HEK293 (cell line): Measurements from ENCODE around the gene EFCAB8.

Experiments used
- CTCF ChIA-PET: fragments of 350-600 bp; formaldehyde crosslinking; extraction: SDS; loops from one replicate; lab custom pipeline; 2021; ENCODE audit warnings: antibody characterized with exemption; lab: Yijun Ruan, JAX
- POLR2A ChIA-PET: fragments of 300-600 bp; formaldehyde crosslinking; extraction: SDS; loops from one replicate; lab custom pipeline; 2020; ENCODE audit warnings: antibody characterized with exemption, inconsistent platforms; lab: Yijun Ruan, JAX
- H3K27ac ChIP-seq: fragments of 200-500 bp; sonication (Bioruptor generic); 2 replicates; pipeline ENCODE4 v1.5.1; 2014; ENCODE audit warnings: low read depth, low read length, control low read depth, inconsistent platforms; ENCODE audit errors: extremely low read depth
- H3K36me3 ChIP-seq, 2 experiments: fragments of 200-500 bp in 1 of 2; sonication (Bioruptor generic) in 1 of 2; 1 replicate in 1 of 2; 2 replicates in 1 of 2; pipeline ENCODE4 v1.5.1; 2014 to 2017; ENCODE audit warnings: inconsistent platforms in 2 of 2, low read length in 2 of 2; ENCODE audit not compliant: control insufficient read depth in 2 of 2, insufficient read depth in 1 of 2
- H3K4me1 ChIP-seq: fragments of 200-500 bp; sonication (Bioruptor generic); 2 replicates; pipeline ENCODE4 v1.5.1; 2014; ENCODE audit warnings: mild to moderate bottlenecking, low read length, inconsistent platforms; ENCODE audit not compliant: control insufficient read depth, insufficient read depth
- H3K4me3 ChIP-seq: 2 replicates; pipeline ENCODE4 v1.5.1; 2011; ENCODE audit warnings: low read depth, mild to moderate bottlenecking, control low read depth, low read length, moderate library complexity
- H3K9me3 ChIP-seq: fragments of 200-500 bp; sonication (Bioruptor generic); 2 replicates; pipeline ENCODE4 v1.5.1; 2014; ENCODE audit warnings: low read depth, low read length, inconsistent platforms; ENCODE audit not compliant: control insufficient read depth, insufficient read depth
- ATF2 ChIP-seq: fragments of 450-650 bp; formaldehyde crosslinking; IDR thresholded peaks from 2 replicates; pipeline ENCODE4 v1.5.1; 2016; ENCODE audit warnings: missing biosample characterization, missing genetic modification characterization, low read depth
- BCL6B ChIP-seq: fragments of 450-650 bp; formaldehyde crosslinking; IDR thresholded peaks from 2 replicates; pipeline ENCODE4 v1.5.1; 2017; ENCODE audit warnings: missing biosample characterization, missing genetic modification characterization
- KLF10 ChIP-seq: fragments of 450-650 bp; IDR thresholded peaks from 2 replicates; pipeline ENCODE4 v1.5.1; 2018; ENCODE audit warnings: missing biosample characterization, mild to moderate bottlenecking, missing genetic modification characterization
- KLF16 ChIP-seq: fragments of 450-650 bp; formaldehyde crosslinking; IDR thresholded peaks from 2 replicates; pipeline ENCODE4 v1.5.1; 2017; ENCODE audit warnings: missing biosample characterization, missing genetic modification characterization
- OVOL3 ChIP-seq: fragments of 450-650 bp; formaldehyde crosslinking; IDR thresholded peaks from 2 replicates; pipeline ENCODE4 v1.5.1; 2016; ENCODE audit warnings: missing biosample characterization, missing genetic modification characterization
- PRDM4 ChIP-seq: fragments of 450-650 bp; formaldehyde crosslinking; IDR thresholded peaks from 2 replicates; pipeline ENCODE4 v1.5.1; 2017; ENCODE audit warnings: missing biosample characterization, missing genetic modification characterization
- REPIN1 ChIP-seq: fragments of 450-650 bp; formaldehyde crosslinking; IDR thresholded peaks from 2 replicates; pipeline ENCODE4 v1.5.1; 2017; ENCODE audit warnings: missing biosample characterization, missing genetic modification characterization, low read depth
- SETDB1 ChIP-seq: IDR thresholded peaks from one replicate; pipeline ENCODE4 v1.6.1; 2017; ENCODE audit warnings: mild to moderate bottlenecking, low read length, moderate library complexity, mixed read lengths; ENCODE audit not compliant: insufficient read length
- SP3 ChIP-seq: fragments of 450-650 bp; formaldehyde crosslinking; IDR thresholded peaks from 2 replicates; pipeline ENCODE4 v1.5.1; 2016; ENCODE audit warnings: missing biosample characterization, missing genetic modification characterization
- TRIM28 ChIP-seq: IDR thresholded peaks from 2 replicates; pipeline ENCODE4 v1.6.1; 2011; ENCODE audit warnings: low read length, control low read depth, borderline replicate concordance
- ZBTB1 ChIP-seq: fragments of 450-650 bp; formaldehyde crosslinking; IDR thresholded peaks from 2 replicates; pipeline ENCODE4 v1.5.1; 2016; ENCODE audit warnings: missing biosample characterization, missing genetic modification characterization
- ZNF140 ChIP-seq: fragments of 450-650 bp; formaldehyde crosslinking; IDR thresholded peaks from 2 replicates; pipeline ENCODE4 v1.5.1; 2016; ENCODE audit warnings: missing biosample characterization, missing genetic modification characterization
- ZNF174 ChIP-seq: fragments of 450-650 bp; formaldehyde crosslinking; IDR thresholded peaks from 2 replicates; pipeline ENCODE4 v1.5.0; 2017; ENCODE audit warnings: missing biosample characterization, mild to moderate bottlenecking, missing genetic modification characterization
- ZNF302 ChIP-seq: fragments of 450-650 bp; formaldehyde crosslinking; IDR thresholded peaks from 2 replicates; pipeline ENCODE4 v1.5.1; 2016; ENCODE audit warnings: missing biosample characterization, missing genetic modification characterization, low read depth
- ZNF391 ChIP-seq: fragments of 450-650 bp; formaldehyde crosslinking; IDR thresholded peaks from 2 replicates; pipeline ENCODE4 v1.5.1; 2016; ENCODE audit warnings: low read depth, missing biosample characterization, missing genetic modification characterization, borderline replicate concordance
- ZNF513 ChIP-seq: fragments of 450-650 bp; IDR thresholded peaks from 2 replicates; pipeline ENCODE4 v1.5.1; 2018; ENCODE audit warnings: missing biosample characterization, missing genetic modification characterization
- ZNF514 ChIP-seq: fragments of 450-650 bp; formaldehyde crosslinking; IDR thresholded peaks from 2 replicates; pipeline ENCODE4 v1.5.1; 2016; ENCODE audit warnings: missing biosample characterization, missing genetic modification characterization
- ZNF560 ChIP-seq: fragments of 450-650 bp; formaldehyde crosslinking; IDR thresholded peaks from 2 replicates; pipeline ENCODE4 v1.5.1; 2017; ENCODE audit warnings: missing biosample characterization, missing genetic modification characterization, borderline replicate concordance
- ZNF596 ChIP-seq: fragments of 450-650 bp; IDR thresholded peaks from 2 replicates; pipeline ENCODE4 v1.5.0; 2018; ENCODE audit warnings: missing biosample characterization, mild to moderate bottlenecking, missing genetic modification characterization, moderate library complexity
- ZNF623 ChIP-seq: fragments of 450-650 bp; formaldehyde crosslinking; IDR thresholded peaks from 2 replicates; pipeline ENCODE4 v1.5.1; 2016; ENCODE audit warnings: missing biosample characterization, missing genetic modification characterization
- ZNF624 ChIP-seq: fragments of 450-650 bp; formaldehyde crosslinking; IDR thresholded peaks from 2 replicates; pipeline ENCODE4 v1.5.1; 2017; ENCODE audit warnings: missing biosample characterization, missing genetic modification characterization
- ZNF626 ChIP-seq: fragments of 450-650 bp; sonication (Bioruptor Pico); formaldehyde crosslinking; IDR thresholded peaks from 2 replicates; pipeline ENCODE4 v1.5.1; 2018; ENCODE audit warnings: missing biosample characterization, missing genetic modification characterization, inconsistent platforms
- ZNF658 ChIP-seq: fragments of 450-650 bp; formaldehyde crosslinking; IDR thresholded peaks from 2 replicates; pipeline ENCODE4; 2016; ENCODE audit warnings: missing biosample characterization, missing genetic modification characterization
- ZNF791 ChIP-seq: fragments of 450-650 bp; formaldehyde crosslinking; IDR thresholded peaks from 2 replicates; pipeline ENCODE4 v1.5.1; 2016; ENCODE audit warnings: missing biosample characterization, missing genetic modification characterization
- ZNF830 ChIP-seq: fragments of 450-650 bp; IDR thresholded peaks from 2 replicates; pipeline ENCODE4 v1.5.0; 2018; ENCODE audit warnings: missing biosample characterization, missing genetic modification characterization, low read depth, mild to moderate bottlenecking, moderate library complexity
- ZSCAN16 ChIP-seq: fragments of 450-650 bp; formaldehyde crosslinking; IDR thresholded peaks from 2 replicates; pipeline ENCODE4 v1.5.1; 2016; ENCODE audit warnings: missing biosample characterization, missing genetic modification characterization

Gene EFCAB8

GRCh38 chr20:32993496-32994050 is 134.8 kb downstream of the EFCAB8 start:
- Histone ChIP-seq H3K36me3 (no peaks in the 10 kb centered on the region), H3K27ac (no peak overlapping the region), H3K4me1 (no peaks in the 10 kb centered on the region), H3K9me3 (no peaks in the 10 kb centered on the region), H3K4me3 (no peak overlapping the region)
- POLR2A ChIA-PET = no interaction called here
- no peak for TF ChIP-seq ZBTB1 (tag by site-specific recombination)
- no peak for TF ChIP-seq ZNF623 (tag by site-specific recombination)
- TF ChIP-seq TRIM28 = no peak
- no peak for TF ChIP-seq ZNF174 (tag by site-specific recombination)
- no peak for TF ChIP-seq ATF2 (tag by site-specific recombination)
- TF ChIP-seq KLF10 (tag by site-specific recombination) = no peak
- no peak for TF ChIP-seq ZNF658 (tag by site-specific recombination)
- TF ChIP-seq REPIN1 (tag by site-specific recombination) = no peak
- TF ChIP-seq OVOL3 (tag by site-specific recombination) = no peak
- CTCF ChIA-PET = interaction anchor here (0.6 to 0.8 kb wide), 2 partner anchors 81 to 114 kb away, joined by 3 read pairs; no protein-coding TSS in a partner anchor

- Histone ChIP-seq H3K36me3 (no peaks in the 10 kb centered on the region), H3K4me3 (no peak overlapping the region), H3K27ac (no peak overlapping the region), H3K9me3 (no peaks in the 10 kb centered on the region), H3K4me1 (no peaks in the 10 kb centered on the region)
- POLR2A ChIA-PET = no interaction called here
- TF ChIP-seq SETDB1 (no peak), ZNF624 (tag by site-specific recombination) (no peak), ZNF596 (tag by site-specific recombination) (no peak), ZNF626 (tag by site-specific recombination) (no peak), ZNF514 (no peak), KLF16 (no peak), BCL6B (no peak), ZNF513 (tag by site-specific recombination) (no peak)
- TF ChIP-seq, all 188 proteins: peak for 0
- CTCF ChIA-PET = interaction anchor here (0.6 to 1.3 kb wide), 4 partner anchors 10 to 207 kb away, joined by 3 to 5 read pairs (median 4); no protein-coding TSS in a partner anchor
Observed at GRCh38 chr20:32995802-32996201, 137.1 kb downstream of the EFCAB8 start.

- H3K9me3 ChIP-seq = no peaks in the 10 kb centered on the region
- no peaks in the 10 kb centered on the region for H3K36me3 ChIP-seq
- no peaks in the 10 kb centered on the region for H3K4me1 ChIP-seq
- ChIA-PET POLR2A (no interaction called here), CTCF (no interaction called here)
- no peak overlapping the region for H3K4me3 ChIP-seq
- no peak overlapping the region for H3K27ac ChIP-seq
- TF ChIP-seq ZNF302 (no peak), ZNF391 (no peak), ZNF140 (tag by site-specific recombination) (no peak), ZNF830 (tag by site-specific recombination) (no peak), PRDM4 (no peak), ZNF560 (tag by site-specific recombination) (no peak), ZNF791 (tag by site-specific recombination) (no peak), SP3 (no peak), ZSCAN16 (tag by site-specific recombination) (no peak)
Observed at GRCh38 chr20:32997431-32997830, 138.7 kb downstream of the EFCAB8 start.
